Measurements from ENCODE around the gene BOLA3.
"Not testable (repeated sequence)": the region's sequence is repeated elsewhere in the genome, so short reads cannot be mapped to it uniquely, and the experiment has no call there.

The BOLA3 gene

GRCh38 chr2:74148457-74149246 is 940 bp upstream of the BOLA3 start:
- DNase-seq (ENCODE audit: low read depth), result no peak

GRCh38 chr2:74146929-74147726 is 584 bp downstream of the BOLA3 start:
- no peak for DNase-seq (ENCODE audit: low read depth)

GRCh38 chr2:74142340-74142739 is 5.4 kb downstream of the BOLA3 start:
- DNase-seq (ENCODE audit: low read depth), result no peak

- no peak for DNase-seq (ENCODE audit: low read depth)
These were observed 8.9 kb downstream of the BOLA3 start for GRCh38 chr2:74138600-74139323.

- DNase-seq (ENCODE audit: low read depth), result no peak
These were observed 9.8 kb downstream of the BOLA3 start for GRCh38 chr2:74137651-74138599.

- no peak for DNase-seq (ENCODE audit: low read depth)
These were observed 15.8 kb downstream of the BOLA3 start for GRCh38 chr2:74131901-74132300.

GRCh38 chr2:74130211-74130995 is 17.3 kb downstream of the BOLA3 start:
- no peak for DNase-seq (ENCODE audit: low read depth)

GRCh38 chr2:74128206-74128605 is 19.5 kb downstream of the BOLA3 start:
- DNase-seq (ENCODE audit: low read depth), result no peak

GRCh38 chr2:74123955-74124354 is 23.8 kb downstream of the BOLA3 start:
- not testable (repeated sequence) for DNase-seq (ENCODE audit: low read depth)

- not testable (repeated sequence) for DNase-seq (ENCODE audit: low read depth)
These were observed 25.9 kb downstream of the BOLA3 start for GRCh38 chr2:74121846-74122245.

- peak; percentile 71 for DNase-seq (ENCODE audit: low read depth)
These were observed 27.5 kb downstream of the BOLA3 start for GRCh38 chr2:74119912-74120825.

- no peak for DNase-seq (ENCODE audit: low read depth)
These were observed 28.4 kb downstream of the BOLA3 start for GRCh38 chr2:74119339-74119738.

GRCh38 chr2:74111380-74111779 is 36.3 kb downstream of the BOLA3 start:
- no peak for DNase-seq (ENCODE audit: low read depth)

GRCh38 chr2:74110537-74110936 is 37.2 kb downstream of the BOLA3 start:
- no peak for DNase-seq (ENCODE audit: low read depth)

- no peak for DNase-seq (ENCODE audit: low read depth)
These were observed 38.2 kb downstream of the BOLA3 start for GRCh38 chr2:74109551-74109950.

GRCh38 chr2:74107071-74107470 is 40.6 kb downstream of the BOLA3 start:
- DNase-seq (ENCODE audit: low read depth), result no peak

GRCh38 chr2:74105413-74105812 is 42.3 kb downstream of the BOLA3 start:
- no peak for DNase-seq (ENCODE audit: low read depth)

GRCh38 chr2:74104839-74105238 is 42.9 kb downstream of the BOLA3 start:
- no peak for DNase-seq (ENCODE audit: low read depth)

GRCh38 chr2:74103763-74104162 is 43.9 kb downstream of the BOLA3 start:
- DNase-seq (ENCODE audit: low read depth), result no peak

- no peak for DNase-seq (ENCODE audit: low read depth)
These were observed 45.2 kb downstream of the BOLA3 start for GRCh38 chr2:74102516-74102915.
